ENCODE measurements around the gene SBK2.
A peak's percentile ranks its signal among the peaks of the same experiment; 100 is the strongest.

SBK2 gene

GRCh38 chr19:55544014-55544413 is 7.1 kb upstream of the SBK2 start:
- Histone ChIP-seq H3K27me3 (ENCODE audit: control insufficient read depth, insufficient read depth, low read length) (no peaks in the 10 kb centered on the region; the same call in 1 of the 2 replicates), H3K27ac (ENCODE audit: low read depth, low read length) (no peak overlapping the region), H3K4me1 (ENCODE audit: control insufficient read depth, insufficient read depth, low read length) (peaks cover 23% of the 10 kb centered on the region), H3K9me3 (ENCODE audit: control insufficient read depth, insufficient read depth, low read depth, low read length) (no peaks in the 10 kb centered on the region), H3K4me3 (ENCODE audit: low read depth, low read length) (no peak overlapping the region), H3K36me3 (ENCODE audit: control insufficient read depth, insufficient read depth, low read length) (no peaks in the 10 kb centered on the region), H3K9ac (ENCODE audit: low read length) (no peak overlapping the region)

GRCh38 chr19:55543567-55543966 is 6.6 kb upstream of the SBK2 start:
- Histone ChIP-seq H3K9ac (ENCODE audit: low read length) (no peak overlapping the region), H3K4me1 (ENCODE audit: control insufficient read depth, insufficient read depth, low read length) (peaks cover 23% of the 10 kb centered on the region), H3K27me3 (ENCODE audit: control insufficient read depth, insufficient read depth, low read length) (no peaks in the 10 kb centered on the region; the same call in 1 of the 2 replicates), H3K9me3 (ENCODE audit: control insufficient read depth, insufficient read depth, low read depth, low read length) (no peaks in the 10 kb centered on the region), H3K4me3 (ENCODE audit: low read depth, low read length) (no peak overlapping the region), H3K27ac (ENCODE audit: low read depth, low read length) (no peak overlapping the region), H3K36me3 (ENCODE audit: control insufficient read depth, insufficient read depth, low read length) (no peaks in the 10 kb centered on the region)

- Histone ChIP-seq H3K4me1 (ENCODE audit: control insufficient read depth, insufficient read depth, low read length) (peaks cover 26% of the 10 kb centered on the region), H3K9ac (ENCODE audit: low read length) (no peak overlapping the region), H3K9me3 (ENCODE audit: control insufficient read depth, insufficient read depth, low read depth, low read length) (no peaks in the 10 kb centered on the region), H3K27ac (ENCODE audit: low read depth, low read length) (no peak overlapping the region), H3K4me3 (ENCODE audit: low read depth, low read length) (no peak overlapping the region), H3K36me3 (ENCODE audit: control insufficient read depth, insufficient read depth, low read length) (no peaks in the 10 kb centered on the region), H3K27me3 (ENCODE audit: control insufficient read depth, insufficient read depth, low read length) (no peaks in the 10 kb centered on the region; the same call in 1 of the 2 replicates)
These were observed 5.4 kb upstream of the SBK2 start for GRCh38 chr19:55542292-55542855.

DNA sequence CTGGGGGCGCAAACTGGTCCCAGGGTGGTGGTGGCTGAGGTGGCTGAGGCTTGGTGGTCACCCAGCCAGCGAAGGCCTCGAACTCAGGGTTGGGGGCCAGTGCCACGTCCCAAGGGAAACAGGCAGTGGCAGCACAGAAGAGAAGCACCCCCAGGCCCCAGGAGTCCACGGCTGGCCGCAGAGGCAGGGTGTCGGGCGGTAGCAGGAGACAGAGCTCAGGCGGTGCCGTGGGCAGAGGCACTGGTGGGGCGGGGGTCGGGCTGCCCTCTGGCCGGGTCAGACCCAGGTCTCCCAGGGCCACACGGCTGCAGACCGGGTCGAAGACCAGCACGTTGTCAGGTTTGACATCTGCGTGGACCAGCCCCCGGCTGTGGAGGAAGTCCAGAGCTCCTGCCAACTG is 4.2 kb upstream of the SBK2 start:
- H3K4me3 ChIP-seq (ENCODE audit: low read depth, low read length) = no peak overlapping the region
- no peak overlapping the region for H3K9ac ChIP-seq (ENCODE audit: low read length)

GRCh38 chr19:55540619-55541018 is 3.7 kb upstream of the SBK2 start:
- Histone ChIP-seq H3K4me1 (ENCODE audit: control insufficient read depth, insufficient read depth, low read length) (peaks cover 18% of the 10 kb centered on the region), H3K27ac (ENCODE audit: low read depth, low read length) (no peak overlapping the region), H3K9me3 (ENCODE audit: control insufficient read depth, insufficient read depth, low read depth, low read length) (no peaks in the 10 kb centered on the region), H3K9ac (ENCODE audit: low read length) (no peak overlapping the region), H3K27me3 (ENCODE audit: control insufficient read depth, insufficient read depth, low read length) (no peaks in the 10 kb centered on the region; the same call in 1 of the 2 replicates), H3K4me3 (ENCODE audit: low read depth, low read length) (no peak overlapping the region), H3K36me3 (ENCODE audit: control insufficient read depth, insufficient read depth, low read length) (no peaks in the 10 kb centered on the region)

More for the DNA sequence above, 4.2 kb upstream of the SBK2 start:
- Histone ChIP-seq H3K27ac (ENCODE audit: low read depth, low read length) (no peak overlapping the region), H3K27me3 (ENCODE audit: control insufficient read depth, insufficient read depth, low read length) (no peaks in the 10 kb centered on the region; the same call in 1 of the 2 replicates), H3K4me1 (ENCODE audit: control insufficient read depth, insufficient read depth, low read length) (peaks cover 22% of the 10 kb centered on the region), H3K36me3 (ENCODE audit: control insufficient read depth, insufficient read depth, low read length) (no peaks in the 10 kb centered on the region), H3K9me3 (ENCODE audit: control insufficient read depth, insufficient read depth, low read depth, low read length) (no peaks in the 10 kb centered on the region)

- H3K36me3 ChIP-seq (ENCODE audit: control insufficient read depth, insufficient read depth, low read length) = no peaks in the 10 kb centered on the region
- no peak overlapping the region for H3K27ac ChIP-seq (ENCODE audit: low read depth, low read length)
- H3K4me1 ChIP-seq (ENCODE audit: control insufficient read depth, insufficient read depth, low read length) = peaks cover 14% of the 10 kb centered on the region
- H3K9me3 ChIP-seq (ENCODE audit: control insufficient read depth, insufficient read depth, low read depth, low read length) = no peaks in the 10 kb centered on the region
- no peaks in the 10 kb centered on the region; the same call in 1 of the 2 replicates for H3K27me3 ChIP-seq (ENCODE audit: control insufficient read depth, insufficient read depth, low read length)
- no peak overlapping the region for H3K9ac ChIP-seq (ENCODE audit: low read length)
- no peak overlapping the region for H3K4me3 ChIP-seq (ENCODE audit: low read depth, low read length)
These were observed 2.4 kb upstream of the SBK2 start for GRCh38 chr19:55539090-55539984.

DNA sequence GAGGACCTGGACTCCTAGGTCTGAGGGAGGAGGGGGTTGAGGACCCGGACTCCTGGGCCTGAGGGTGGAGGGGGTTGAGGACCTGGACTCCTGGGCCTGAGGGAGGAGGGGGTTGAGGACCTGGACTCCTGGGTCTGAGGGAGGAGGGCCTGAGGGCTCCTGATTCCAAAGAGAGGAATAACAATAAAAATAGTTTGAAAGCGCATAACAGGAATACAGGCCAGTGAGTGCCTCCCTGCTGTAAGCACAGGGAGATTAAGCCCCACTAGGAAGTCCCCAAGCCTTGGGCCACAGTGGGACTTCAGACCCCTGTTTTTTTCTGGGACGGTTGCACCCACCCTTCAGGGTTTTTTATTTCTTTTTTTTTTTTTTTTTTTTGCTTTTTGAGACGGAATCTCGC is 1.2 kb upstream of the SBK2 start:
- no peaks in the 10 kb centered on the region for H3K9me3 ChIP-seq (ENCODE audit: control insufficient read depth, insufficient read depth, low read depth, low read length)
- H3K36me3 ChIP-seq (ENCODE audit: control insufficient read depth, insufficient read depth, low read length) = no peaks in the 10 kb centered on the region
- peak overlapping the region; percentile 37; the same call in 1 of the 2 replicates for H3K27ac ChIP-seq (ENCODE audit: low read depth, low read length)
- no peak overlapping the region for H3K4me3 ChIP-seq (ENCODE audit: low read depth, low read length)
- H3K9ac ChIP-seq (ENCODE audit: low read length) = no peak overlapping the region
- H3K27me3 ChIP-seq (ENCODE audit: control insufficient read depth, insufficient read depth, low read length) = no peaks in the 10 kb centered on the region; the same call in 1 of the 2 replicates
- H3K4me1 ChIP-seq (ENCODE audit: control insufficient read depth, insufficient read depth, low read length) = peaks cover 14% of the 10 kb centered on the region

DNA sequence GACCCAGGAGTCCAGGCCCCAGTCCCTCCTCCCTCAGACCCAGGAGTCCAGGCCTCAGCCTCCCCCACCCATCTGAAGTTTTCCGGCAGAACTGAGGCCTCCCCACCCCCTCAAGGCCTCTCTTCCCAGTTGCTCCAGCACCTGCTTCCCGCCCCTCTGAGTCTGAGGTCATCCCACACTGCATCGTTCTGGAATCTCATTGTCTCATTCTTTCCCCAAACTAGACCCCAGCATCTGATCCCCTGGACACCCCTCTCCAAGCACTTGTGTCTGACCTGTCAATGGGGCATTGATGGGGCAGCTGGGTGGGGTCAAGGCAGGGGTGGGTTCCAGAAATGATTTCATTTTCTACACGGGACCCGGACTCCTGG is 793 bp upstream of the SBK2 start:
- H3K27me3 ChIP-seq (ENCODE audit: control insufficient read depth, insufficient read depth, low read length) = no peaks in the 10 kb centered on the region; the same call in 1 of the 2 replicates
- H3K9ac ChIP-seq (ENCODE audit: low read length) = no peak overlapping the region
- peak overlapping the region; percentile 37; the same call in 1 of the 2 replicates for H3K27ac ChIP-seq (ENCODE audit: low read depth, low read length)

GRCh38 chr19:55536366-55536765 is 567 bp downstream of the SBK2 start:
- peaks cover 14% of the 10 kb centered on the region for H3K4me1 ChIP-seq (ENCODE audit: control insufficient read depth, insufficient read depth, low read length)
- no peaks in the 10 kb centered on the region; the same call in 1 of the 2 replicates for H3K27me3 ChIP-seq (ENCODE audit: control insufficient read depth, insufficient read depth, low read length)
- no peak overlapping the region for H3K4me3 ChIP-seq (ENCODE audit: low read depth, low read length)
- H3K9me3 ChIP-seq (ENCODE audit: control insufficient read depth, insufficient read depth, low read depth, low read length) = no peaks in the 10 kb centered on the region
- H3K9ac ChIP-seq (ENCODE audit: low read length) = no peak overlapping the region
- H3K36me3 ChIP-seq (ENCODE audit: control insufficient read depth, insufficient read depth, low read length) = no peaks in the 10 kb centered on the region
- H3K27ac ChIP-seq (ENCODE audit: low read depth, low read length) = no peak overlapping the region

More for the DNA sequence above, 793 bp upstream of the SBK2 start:
- no peaks in the 10 kb centered on the region for H3K9me3 ChIP-seq (ENCODE audit: control insufficient read depth, insufficient read depth, low read depth, low read length)
- peaks cover 14% of the 10 kb centered on the region for H3K4me1 ChIP-seq (ENCODE audit: control insufficient read depth, insufficient read depth, low read length)
- H3K4me3 ChIP-seq (ENCODE audit: low read depth, low read length) = no peak overlapping the region
- no peaks in the 10 kb centered on the region for H3K36me3 ChIP-seq (ENCODE audit: control insufficient read depth, insufficient read depth, low read length)

DNA sequence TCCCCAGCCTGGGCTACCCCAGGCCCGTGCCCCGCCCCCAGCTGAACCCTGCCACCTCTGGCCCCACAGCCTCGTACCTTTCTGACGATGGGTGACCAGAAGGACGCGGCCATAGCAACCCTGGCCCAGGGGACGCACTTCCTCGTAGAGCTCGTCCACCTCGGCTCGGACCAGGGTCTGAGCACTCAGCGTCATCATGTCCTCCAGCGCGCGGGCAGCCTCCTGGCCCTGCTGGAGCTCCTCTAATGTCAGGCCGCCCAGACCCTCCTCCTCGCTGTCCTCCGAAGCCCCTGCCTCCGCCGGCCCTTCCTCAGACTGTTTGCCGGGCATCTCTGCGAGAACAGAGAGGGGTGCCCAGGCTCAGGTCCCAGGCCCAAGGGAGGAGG is 975 bp downstream of the SBK2 start:
- no peak overlapping the region for H3K9ac ChIP-seq (ENCODE audit: low read length)
- no peaks in the 10 kb centered on the region; the same call in 1 of the 2 replicates for H3K27me3 ChIP-seq (ENCODE audit: control insufficient read depth, insufficient read depth, low read length)
- no peaks in the 10 kb centered on the region for H3K36me3 ChIP-seq (ENCODE audit: control insufficient read depth, insufficient read depth, low read length)
- H3K4me1 ChIP-seq (ENCODE audit: control insufficient read depth, insufficient read depth, low read length) = peaks cover 14% of the 10 kb centered on the region
- H3K4me3 ChIP-seq (ENCODE audit: low read depth, low read length) = no peak overlapping the region
- no peak overlapping the region for H3K27ac ChIP-seq (ENCODE audit: low read depth, low read length)
- H3K9me3 ChIP-seq (ENCODE audit: control insufficient read depth, insufficient read depth, low read depth, low read length) = no peaks in the 10 kb centered on the region

Measured in HUES6 (cell line).